ENCODE measurements around the gene SC5D.

DNA sequence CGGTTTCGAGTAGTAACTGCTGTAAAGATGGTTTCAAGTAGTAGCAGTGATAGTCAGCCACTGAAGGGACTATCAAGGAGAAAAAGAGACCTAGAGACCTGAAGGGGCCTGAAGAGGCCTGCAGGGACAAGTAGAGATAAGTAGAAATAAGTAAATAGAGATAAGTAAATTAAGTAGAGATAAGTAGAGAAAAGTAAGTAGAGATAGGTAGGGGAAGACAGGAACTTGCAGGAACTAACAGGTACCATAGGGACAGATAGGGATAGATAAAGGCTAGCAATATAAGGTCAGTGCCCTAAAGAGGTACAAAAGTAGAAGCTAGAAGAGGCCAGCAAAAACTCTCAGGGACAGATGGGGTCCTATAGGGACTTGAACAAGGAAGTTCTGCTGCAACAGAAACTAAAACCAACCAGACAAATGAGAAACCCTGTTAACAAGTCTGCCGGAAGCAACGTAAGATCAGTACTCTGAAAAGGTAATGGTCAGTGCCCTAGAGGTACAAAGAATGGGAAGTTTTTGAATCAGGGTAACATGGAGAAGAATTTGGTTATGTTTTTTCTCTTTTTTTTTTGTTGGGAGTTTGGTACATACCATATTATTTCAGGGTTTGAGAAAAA is 9.6 kb upstream of the SC5D start:
- TF ChIP-seq, protein P1, sequence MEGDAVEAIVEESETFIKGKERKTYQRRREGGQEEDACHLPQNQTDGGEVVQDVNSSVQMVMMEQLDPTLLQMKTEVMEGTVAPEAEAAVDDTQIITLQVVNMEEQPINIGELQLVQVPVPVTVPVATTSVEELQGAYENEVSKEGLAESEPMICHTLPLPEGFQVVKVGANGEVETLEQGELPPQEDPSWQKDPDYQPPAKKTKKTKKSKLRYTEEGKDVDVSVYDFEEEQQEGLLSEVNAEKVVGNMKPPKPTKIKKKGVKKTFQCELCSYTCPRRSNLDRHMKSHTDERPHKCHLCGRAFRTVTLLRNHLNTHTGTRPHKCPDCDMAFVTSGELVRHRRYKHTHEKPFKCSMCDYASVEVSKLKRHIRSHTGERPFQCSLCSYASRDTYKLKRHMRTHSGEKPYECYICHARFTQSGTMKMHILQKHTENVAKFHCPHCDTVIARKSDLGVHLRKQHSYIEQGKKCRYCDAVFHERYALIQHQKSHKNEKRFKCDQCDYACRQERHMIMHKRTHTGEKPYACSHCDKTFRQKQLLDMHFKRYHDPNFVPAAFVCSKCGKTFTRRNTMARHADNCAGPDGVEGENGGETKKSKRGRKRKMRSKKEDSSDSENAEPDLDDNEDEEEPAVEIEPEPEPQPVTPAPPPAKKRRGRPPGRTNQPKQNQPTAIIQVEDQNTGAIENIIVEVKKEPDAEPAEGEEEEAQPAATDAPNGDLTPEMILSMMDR (IDR thresholded peaks at IDR 0.05), result no peak
- no peak for TF ChIP-seq POLR2A (IDR thresholded peaks at IDR 0.05)
